Endothelial cell of umbilical vein (primary cell): Measurements from ENCODE around the gene PCTP. TPM values are rescaled to one million over a fixed set of nuclear protein-coding genes. Genes with fewer than 3 reads are reported as not detected.

Source experiments
- BruUV-seq: library from RNA; stranded (reverse); fragments of 400-500 nt; replicated peaks from 2 replicates; lab custom pipeline; 2021; lab: Mats Ljungman, UMichigan
- CTCF ChIA-PET: fragments of 300-600, 350-600 bp; sonication (Branson Sonifier 250); formaldehyde crosslinking; loops from one replicate; lab custom pipeline; 2021; ENCODE audit warnings: antibody characterized with exemption, inconsistent platforms; lab: Charles Lee
- POLR2A ChIA-PET: fragments of 300-600, 350-600 bp; sonication (Branson Sonifier 250); formaldehyde crosslinking; loops from one replicate; lab custom pipeline; 2021; ENCODE audit warnings: antibody characterized with exemption, inconsistent platforms; lab: Charles Lee
- DNase-seq: peaks from one replicate; pipeline ENCODE4 v3.0.0-alpha.2; 2011; ENCODE audit warnings: low read depth, low spot score
- FAIRE-seq: peaks from 2 replicates; lab custom pipeline; 2011; peaks lifted over from hg19 to GRCh38; lab: Jason Lieb, UNC
- H2AFZ ChIP-seq: 2 replicates; pipeline ENCODE4 v1.6.0; 2012; ENCODE audit warnings: low read depth, low read length, control low read depth, inconsistent platforms
- H3K27ac ChIP-seq: 2 replicates; pipeline ENCODE4 v1.5.1; 2011; ENCODE audit warnings: low read depth, mild to moderate bottlenecking, control low read depth, low read length, moderate library complexity; ENCODE audit not compliant: insufficient read depth
- H3K27me3 ChIP-seq, 2 experiments: 2 replicates each; pipeline versions ENCODE4 v1.6.0 to v1.6.1; 2011; ENCODE audit warnings: low read length in 2 of 2, mixed read lengths in 1 of 2; ENCODE audit not compliant: control insufficient read depth in 2 of 2, insufficient read depth in 2 of 2
- H3K36me3 ChIP-seq, 2 experiments: 2 replicates in 1 of 2; 3 replicates in 1 of 2; pipeline ENCODE4 v1.5.1; 2011; ENCODE audit warnings: low read length in 2 of 2, mild to moderate bottlenecking in 1 of 2, moderate library complexity in 1 of 2; ENCODE audit not compliant: control insufficient read depth in 2 of 2, insufficient read depth in 2 of 2; ENCODE audit errors: extremely low read depth in 1 of 2
- H3K4me1 ChIP-seq: 3 replicates; pipeline ENCODE4 v1.5.1; 2011; ENCODE audit warnings: mild to moderate bottlenecking, low read length; ENCODE audit not compliant: control insufficient read depth, insufficient read depth; ENCODE audit errors: extremely low read depth
- H3K4me2 ChIP-seq: 2 replicates; pipeline ENCODE4 v1.6.1; 2011; ENCODE audit warnings: low read length, control low read depth, mixed read lengths; ENCODE audit not compliant: insufficient read depth
- H3K4me3 ChIP-seq, 3 experiments: fragments of 200-600 bp in 1 of 3; sonication (generic), shearing (Covaris generic) in 1 of 3; replicated peaks in 1 of 3; 2 replicates each; pipeline ENCODE4 v1.5.1; 2011 to 2016; ENCODE audit warnings: control low read depth in 3 of 3, low read length in 3 of 3, mild to moderate bottlenecking in 2 of 3, inconsistent platforms in 1 of 3, low read depth in 1 of 3, moderate library complexity in 1 of 3; ENCODE audit not compliant: insufficient read depth in 1 of 3
- H3K79me2 ChIP-seq: 2 replicates; pipeline ENCODE4 v1.6.0; 2012; ENCODE audit warnings: low read length, inconsistent platforms; ENCODE audit not compliant: control insufficient read depth, insufficient read depth
- H3K9ac ChIP-seq: replicated peaks from 2 replicates; pipeline ENCODE3; 2011; ENCODE audit warnings: low read length, control low read depth; ENCODE audit not compliant: insufficient read depth; ENCODE audit errors: extremely low read depth
- H3K9me1 ChIP-seq: replicated peaks from 3 replicates; pipeline ENCODE4 v1.6.0; 2011; ENCODE audit warnings: mild to moderate bottlenecking, low read length; ENCODE audit not compliant: control insufficient read depth, insufficient read depth; ENCODE audit errors: extremely low read depth
- H3K9me3 ChIP-seq: replicated peaks from 2 replicates; pipeline ENCODE4 v1.5.1; 2012; ENCODE audit warnings: low read length, inconsistent platforms; ENCODE audit not compliant: control insufficient read depth, insufficient read depth
- H4K20me1 ChIP-seq: replicated peaks from 2 replicates; pipeline ENCODE3; 2011; ENCODE audit warnings: mild to moderate bottlenecking, low read length; ENCODE audit not compliant: control insufficient read depth, insufficient read depth; ENCODE audit errors: extremely low read depth
- EZH2 ChIP-seq: IDR thresholded peaks from 2 replicates; pipeline ENCODE4 v1.6.1; 2012; ENCODE audit warnings: borderline replicate concordance, low read depth, mild to moderate bottlenecking, moderate library complexity, low read length, inconsistent platforms; ENCODE audit not compliant: severe bottlenecking
- FOS ChIP-seq: IDR thresholded peaks from 2 replicates; pipeline ENCODE4 v1.6.1; 2011; ENCODE audit warnings: mild to moderate bottlenecking, low read length, moderate library complexity, borderline replicate concordance; ENCODE audit not compliant: insufficient read depth
- GATA2 ChIP-seq: IDR thresholded peaks from 2 replicates; pipeline ENCODE4 v1.7.0; 2011; ENCODE audit warnings: low read depth, mild to moderate bottlenecking, moderate library complexity, mixed read lengths, low read length; ENCODE audit not compliant: insufficient read length, insufficient read depth
- JUN ChIP-seq: IDR thresholded peaks from 2 replicates; pipeline ENCODE4 v1.6.1; 2011; ENCODE audit warnings: borderline replicate concordance, low read depth; ENCODE audit not compliant: insufficient read length, insufficient read depth
- MYC ChIP-seq: IDR thresholded peaks from one replicate; pipeline ENCODE4 v1.6.1; 2011; ENCODE audit warnings: mild to moderate bottlenecking, low read depth, low read length
- POLR2A ChIP-seq: IDR thresholded peaks from 2 replicates; pipeline ENCODE4 v1.6.1; 2012; ENCODE audit warnings: low read depth, mild to moderate bottlenecking, control low read depth, low read length
- POLR2AphosphoS5 ChIP-seq: IDR thresholded peaks from 2 replicates; pipeline ENCODE4 v1.6.1; 2012; ENCODE audit warnings: low read depth, mild to moderate bottlenecking, control low read depth, low read length, moderate library complexity; ENCODE audit not compliant: insufficient read depth
- dilution Hi-C: fragments of 300-500 bp; cut with MboI; formaldehyde crosslinking; loops from one replicate; pipeline ENCODE4 v1.15.0; 2019; ENCODE audit warnings: low sequenced_read_pairs; ENCODE audit not compliant: extremely low pct_ligation_motif_present
- intact Hi-C: fragments of 100-400 bp; cut with micrococcal nuclease; formaldehyde crosslinking; loops from one replicate; pipeline ENCODE4 v1.10.0; 2022
- polyA plus RNA-seq, 4 experiments: library from polyadenylated mRNA; depleted of rRNA in 3 of 4; stranded (reverse) in 3 of 4; unstranded in 1 of 4; fragments of >200 nt; gene quantifications; 2 replicates each; pipeline versions ENCODE4 v1.2.1 to v1.2.3, GENCODE V29; 2011 to 2012; ENCODE audit warnings: missing spikeins in 1 of 4
- total RNA-seq: library from RNA; stranded (reverse); gene quantifications from 2 replicates; pipeline ENCODE4 v1.2.3, GENCODE V29; 2021
- TF ChIP-seq, protein P1 (sequence below): IDR thresholded peaks from 2 replicates; pipeline ENCODE4 v1.6.1; 2011; ENCODE audit not compliant: insufficient read depth, insufficient read length
- TF ChIP-seq, protein P2 (sequence below), 2 donors: IDR thresholded peaks; 1 replicate in 1 of 2; 2 replicates in 1 of 2; pipeline ENCODE4 v1.5.1; 2011; ENCODE audit warnings: low read length in 2 of 2, mild to moderate bottlenecking in 2 of 2, moderate library complexity in 2 of 2, control low read depth in 1 of 2, inconsistent platforms in 1 of 2, low read depth in 1 of 2; ENCODE audit not compliant: insufficient read depth in 1 of 2; ENCODE audit errors: extremely low read depth in 1 of 2

The PCTP gene
- total and polyA plus RNA-seq, 2 donors (not counting 3 experiments of a cell fraction or from before 2014, with no cell fraction given): 13.5 to 18.3 TPM

DNA sequence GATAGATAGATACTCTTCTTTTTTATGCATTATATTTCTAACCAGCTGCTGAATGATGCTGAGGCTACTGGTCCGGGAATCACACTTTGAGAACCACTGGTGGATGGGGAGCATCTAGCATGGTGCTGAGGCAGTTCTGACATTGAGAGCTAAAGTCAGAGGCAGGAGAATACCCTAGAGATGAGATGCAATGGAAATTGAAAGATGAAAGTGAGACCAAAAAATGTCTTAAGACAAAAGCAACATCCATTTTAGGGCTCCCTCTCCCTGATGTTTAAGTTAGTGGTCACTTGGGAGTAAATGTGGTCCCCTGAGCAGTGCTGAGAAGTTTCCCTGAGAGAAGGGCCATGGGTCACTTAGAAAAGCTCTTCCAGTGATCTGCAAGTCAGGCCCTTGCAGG is 6.8 kb downstream of the PCTP start:
- no peak overlapping the region for H3K4me2 ChIP-seq
- intact Hi-C loops: no loop called here
- no peaks in the 10 kb centered on the region for H3K36me3 ChIP-seq
- no peaks in the 10 kb centered on the region for H3K9me3 ChIP-seq
- H3K27me3 ChIP-seq: no peaks in the 10 kb centered on the region
- no peak overlapping the region for H3K9ac ChIP-seq
- DNase-seq (no peak), FAIRE-seq (no peak)
- no peak overlapping the region for H2AFZ ChIP-seq
- ChIA-PET CTCF (no interaction called here), POLR2A (no interaction called here)
- H3K79me2 ChIP-seq: peaks cover 9% of the 10 kb centered on the region
- H3K4me3 ChIP-seq: no peak overlapping the region
- no peaks in the 10 kb centered on the region for H3K9me1 ChIP-seq
- H4K20me1 ChIP-seq: peaks cover 2% of the 10 kb centered on the region
- no peak overlapping the region for H3K27ac ChIP-seq
- H3K4me1 ChIP-seq: peaks cover 12% of the 10 kb centered on the region
- TF ChIP-seq GATA2 (no peak), FOS (no peak), MYC (no peak), POLR2AphosphoS5 (no peak), EZH2 (no peak), POLR2A (no peak), JUN (no peak)
- TF ChIP-seq, protein P1, sequence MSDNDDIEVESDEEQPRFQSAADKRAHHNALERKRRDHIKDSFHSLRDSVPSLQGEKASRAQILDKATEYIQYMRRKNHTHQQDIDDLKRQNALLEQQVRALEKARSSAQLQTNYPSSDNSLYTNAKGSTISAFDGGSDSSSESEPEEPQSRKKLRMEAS: no peak
- TF ChIP-seq, protein P2, sequence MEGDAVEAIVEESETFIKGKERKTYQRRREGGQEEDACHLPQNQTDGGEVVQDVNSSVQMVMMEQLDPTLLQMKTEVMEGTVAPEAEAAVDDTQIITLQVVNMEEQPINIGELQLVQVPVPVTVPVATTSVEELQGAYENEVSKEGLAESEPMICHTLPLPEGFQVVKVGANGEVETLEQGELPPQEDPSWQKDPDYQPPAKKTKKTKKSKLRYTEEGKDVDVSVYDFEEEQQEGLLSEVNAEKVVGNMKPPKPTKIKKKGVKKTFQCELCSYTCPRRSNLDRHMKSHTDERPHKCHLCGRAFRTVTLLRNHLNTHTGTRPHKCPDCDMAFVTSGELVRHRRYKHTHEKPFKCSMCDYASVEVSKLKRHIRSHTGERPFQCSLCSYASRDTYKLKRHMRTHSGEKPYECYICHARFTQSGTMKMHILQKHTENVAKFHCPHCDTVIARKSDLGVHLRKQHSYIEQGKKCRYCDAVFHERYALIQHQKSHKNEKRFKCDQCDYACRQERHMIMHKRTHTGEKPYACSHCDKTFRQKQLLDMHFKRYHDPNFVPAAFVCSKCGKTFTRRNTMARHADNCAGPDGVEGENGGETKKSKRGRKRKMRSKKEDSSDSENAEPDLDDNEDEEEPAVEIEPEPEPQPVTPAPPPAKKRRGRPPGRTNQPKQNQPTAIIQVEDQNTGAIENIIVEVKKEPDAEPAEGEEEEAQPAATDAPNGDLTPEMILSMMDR (IDR thresholded peaks at IDR 0.05; ENCODE audit: extremely low read depth in 1 of 2, insufficient read depth in 1 of 2, low read depth in 1 of 2, low read length in 2 of 2): no peak
- no TSS peak for BruUV-seq
- dilution Hi-C loops: no loop called here
